Measurements from ENCODE around the gene TRAPPC2L.

- TF ChIP-seq CTCF (IDR thresholded peaks at IDR 0.05) (no peak), POLR2AphosphoS5 (IDR thresholded peaks at IDR 0.05) (no peak)
Observed at GRCh38 chr16:88896238-88897070, 39.5 kb downstream of the TRAPPC2L start.

All from upper lobe of left lung (tissue), 4 donors.